GM23248 (cell line): ENCODE measurements around the gene KCNAB1.

Experiments
- EZH2 ChIP-seq: fragments of 200-600 bp; sonication (generic); IDR thresholded peaks from 2 replicates; pipeline ENCODE4 v1.6.1; 2018; ENCODE audit warnings: antibody characterized with exemption, mild to moderate bottlenecking; ENCODE audit not compliant: insufficient read depth, poor library complexity, severe bottlenecking
- EZH2phosphoT487 ChIP-seq: fragments of 200-600 bp; sonication (generic); IDR thresholded peaks from 2 replicates; pipeline ENCODE4 v1.6.1; 2018; ENCODE audit warnings: antibody characterized with exemption, moderate library complexity, mild to moderate bottlenecking, low read depth; ENCODE audit not compliant: insufficient read depth

DNA sequence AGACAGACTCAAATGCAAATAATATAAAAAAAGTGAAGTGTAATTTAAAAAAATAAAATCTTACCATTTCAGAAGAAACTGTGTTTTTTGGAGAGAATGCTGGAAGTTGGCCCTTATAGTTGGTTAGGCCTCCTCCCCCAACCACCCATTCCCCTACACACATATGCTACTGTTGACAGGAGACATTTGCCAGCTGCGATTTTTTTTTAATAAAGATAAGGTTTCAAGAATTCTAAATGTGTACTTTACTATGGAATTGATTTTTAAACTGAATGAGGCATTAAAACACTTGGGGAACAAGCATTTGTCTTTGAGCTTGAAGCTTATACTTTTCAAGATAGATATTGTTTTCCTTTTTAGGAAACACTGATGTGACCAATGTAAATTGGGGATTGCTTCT, 438.9 kb downstream of the KCNAB1 start:
- no peak for TF ChIP-seq EZH2phosphoT487
- no peak for TF ChIP-seq EZH2
